Stimulated activated CD8-positive, alpha-beta memory T cell treated with anti-CD3 and anti-CD28 coated beads, Interleukin-7, amount 100 ng/mL, for 4 hours (primary cell): ENCODE measurements around the gene ZNF275.
"Not testable (repeated sequence)": the region's sequence is repeated elsewhere in the genome, so short reads cannot be mapped to it uniquely, and the experiment has no call there.

ENCODE experiments used
- DNase-seq, 2 donors: peaks; one replicate each; pipeline ENCODE4 v3.0.0-alpha.2; 2020; ENCODE audit warnings: low read depth in 2 of 2

Gene ZNF275

DNA sequence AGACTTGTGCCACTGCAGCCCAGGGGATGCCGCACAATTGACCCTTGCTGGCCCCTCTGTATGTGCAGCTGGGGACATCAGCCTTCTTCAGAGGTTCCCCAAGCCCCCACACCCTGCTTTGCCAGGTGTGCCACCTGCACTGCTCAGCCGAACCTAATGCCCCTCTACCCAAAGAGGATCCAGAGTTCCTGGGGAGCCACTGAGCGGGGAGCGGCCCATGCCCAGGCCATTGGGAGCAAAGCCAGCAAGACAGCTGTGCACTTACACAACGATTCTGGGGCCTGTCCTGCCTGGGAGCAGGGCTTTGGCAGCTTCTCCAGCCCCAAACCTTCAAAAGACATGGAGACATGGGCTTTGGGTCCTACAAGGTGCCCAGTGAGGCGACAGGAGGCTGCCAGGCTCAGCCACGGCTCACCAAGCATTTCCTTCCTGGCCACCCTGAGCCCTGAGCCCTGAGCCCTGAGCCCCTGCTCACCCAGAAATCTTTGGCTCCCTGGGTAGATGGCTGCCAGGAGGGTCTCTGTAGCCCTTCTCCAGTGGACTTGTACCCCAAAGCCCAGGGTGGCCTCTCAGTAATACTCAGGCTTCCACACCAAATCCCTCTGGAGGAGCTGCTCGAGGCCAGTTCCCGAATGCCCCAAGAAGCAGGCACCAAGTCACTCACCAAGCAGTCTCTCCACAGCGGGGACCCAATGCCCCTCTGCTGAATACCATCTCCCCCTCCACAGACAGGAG lies 54.2 kb downstream of the ZNF275 start:
- no peak for DNase-seq

- DNase-seq = no peak
These were observed 54.9 kb downstream of the ZNF275 start for GRCh38 chrX:153388722-153389459.

DNA sequence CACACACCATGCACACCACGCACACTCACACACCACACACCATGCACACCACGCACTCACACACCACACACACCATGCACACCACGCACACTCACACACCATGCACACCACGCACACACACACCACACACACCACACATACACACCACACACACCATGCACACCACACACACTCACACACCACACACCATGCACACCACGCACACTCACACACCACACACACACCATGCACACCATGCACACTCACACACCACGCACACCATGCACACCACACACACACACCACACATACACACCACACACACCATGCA lies 55.5 kb downstream of the ZNF275 start:
- not testable (repeated sequence) for DNase-seq

DNA sequence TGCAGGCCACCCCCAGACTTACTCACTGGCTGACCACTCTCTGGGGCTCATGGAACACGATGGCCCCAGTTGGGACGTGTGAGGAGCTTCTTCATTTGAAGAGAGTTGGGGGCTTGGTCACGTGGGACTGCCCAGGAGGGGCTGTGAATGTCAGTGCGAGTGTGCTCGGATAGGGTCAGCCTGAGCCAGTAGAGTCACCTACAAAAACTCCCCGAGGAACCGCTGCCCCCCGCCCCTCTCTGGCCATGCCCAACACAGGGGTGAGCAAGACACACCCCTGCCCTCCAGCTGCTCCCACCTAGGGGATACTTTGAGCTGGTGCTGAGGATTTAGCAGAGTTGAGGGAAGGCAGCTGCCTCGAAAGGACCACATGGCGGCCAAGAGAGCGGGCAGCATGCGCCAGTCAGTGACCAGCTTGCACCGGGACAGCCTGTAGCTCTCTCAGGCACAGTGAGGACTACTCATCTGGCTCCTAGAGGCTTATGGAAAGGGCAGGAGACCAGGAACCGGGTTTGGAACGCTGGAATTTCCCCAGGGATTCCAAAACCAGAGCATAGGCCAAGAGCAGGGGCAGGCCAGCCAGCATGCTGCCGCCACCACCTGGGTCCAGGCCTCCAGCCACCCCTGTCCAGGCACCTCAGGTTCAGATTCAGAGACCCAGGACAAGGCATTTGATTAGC lies 58.8 kb downstream of the ZNF275 start:
- no peak for DNase-seq

- DNase-seq = no peak
These were observed 60.7 kb downstream of the ZNF275 start for GRCh38 chrX:153394612-153395011.

DNA sequence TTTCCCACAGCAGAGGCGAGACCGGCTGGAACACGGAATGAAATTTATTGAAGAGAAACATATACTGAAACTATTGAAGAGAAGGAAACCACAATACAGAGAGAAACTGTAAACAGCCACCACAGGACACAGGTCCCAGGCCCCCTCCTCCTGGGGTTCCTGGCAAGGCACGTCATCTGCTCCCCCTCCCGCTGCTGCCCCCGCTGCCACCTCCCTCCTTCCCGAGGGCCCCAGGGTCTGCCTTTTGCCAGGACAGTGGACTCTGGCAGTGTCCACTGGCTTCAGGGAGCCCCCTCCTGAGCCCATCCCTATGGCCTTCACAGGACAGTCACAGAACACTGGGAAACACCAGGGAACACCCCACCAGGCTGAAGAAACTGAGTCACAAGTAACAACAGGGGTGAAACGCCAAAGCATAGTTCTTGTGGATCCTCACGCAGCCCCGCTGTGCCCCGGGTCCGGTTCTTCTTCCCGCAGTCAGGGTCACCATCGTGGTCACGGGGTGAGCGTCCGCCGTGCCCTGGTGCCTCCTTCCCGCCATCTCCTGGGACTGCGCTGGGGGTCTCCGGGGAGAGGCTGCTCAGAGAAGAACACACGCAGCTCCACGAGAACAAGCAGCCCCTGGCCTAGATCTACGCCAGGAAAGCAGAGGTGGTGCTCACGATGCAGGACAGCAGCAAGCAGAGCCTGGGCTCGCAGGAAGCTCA lies 61.8 kb downstream of the ZNF275 start:
- DNase-seq = no peak

GRCh38 chrX:153396320-153397195 lies 62.6 kb downstream of the ZNF275 start:
- DNase-seq = no peak

DNA sequence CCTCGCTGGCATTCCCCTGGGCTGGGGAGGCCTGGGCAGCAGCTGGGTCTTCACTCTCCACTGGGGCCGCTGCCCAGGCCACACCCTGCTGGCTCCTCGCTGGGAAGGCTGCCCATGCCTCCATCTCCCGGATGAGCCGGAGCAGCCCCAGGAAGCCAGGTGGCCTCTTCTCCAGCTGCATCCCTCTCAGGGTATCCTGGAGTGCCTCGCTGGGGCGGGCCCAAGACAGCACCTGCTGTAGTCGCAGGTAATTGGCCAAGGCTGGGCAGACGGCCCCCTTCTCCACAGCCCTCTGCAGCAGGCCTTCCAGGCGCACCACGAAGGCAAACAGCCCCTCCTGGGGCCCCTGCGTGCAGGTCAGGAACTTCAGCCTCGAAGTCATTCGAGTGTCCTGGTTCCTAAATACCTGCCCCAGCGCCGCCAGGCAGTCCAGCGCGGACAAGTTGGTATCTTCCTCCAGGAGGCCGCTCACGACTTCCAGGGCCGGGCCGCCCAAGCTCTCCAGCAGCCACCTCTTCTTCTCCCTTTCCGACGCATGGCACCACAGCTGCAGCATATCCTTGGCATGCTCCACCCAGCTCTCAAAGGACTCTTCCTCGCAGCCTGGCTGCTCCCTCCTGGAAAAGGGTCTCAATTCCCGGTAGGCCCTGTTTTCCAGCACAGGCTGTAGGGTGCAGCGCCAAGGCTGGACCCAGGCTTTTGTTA lies 63.5 kb downstream of the ZNF275 start:
- DNase-seq = no peak

- no peak for DNase-seq
These were observed 64.5 kb downstream of the ZNF275 start for GRCh38 chrX:153398275-153398960.

DNA sequence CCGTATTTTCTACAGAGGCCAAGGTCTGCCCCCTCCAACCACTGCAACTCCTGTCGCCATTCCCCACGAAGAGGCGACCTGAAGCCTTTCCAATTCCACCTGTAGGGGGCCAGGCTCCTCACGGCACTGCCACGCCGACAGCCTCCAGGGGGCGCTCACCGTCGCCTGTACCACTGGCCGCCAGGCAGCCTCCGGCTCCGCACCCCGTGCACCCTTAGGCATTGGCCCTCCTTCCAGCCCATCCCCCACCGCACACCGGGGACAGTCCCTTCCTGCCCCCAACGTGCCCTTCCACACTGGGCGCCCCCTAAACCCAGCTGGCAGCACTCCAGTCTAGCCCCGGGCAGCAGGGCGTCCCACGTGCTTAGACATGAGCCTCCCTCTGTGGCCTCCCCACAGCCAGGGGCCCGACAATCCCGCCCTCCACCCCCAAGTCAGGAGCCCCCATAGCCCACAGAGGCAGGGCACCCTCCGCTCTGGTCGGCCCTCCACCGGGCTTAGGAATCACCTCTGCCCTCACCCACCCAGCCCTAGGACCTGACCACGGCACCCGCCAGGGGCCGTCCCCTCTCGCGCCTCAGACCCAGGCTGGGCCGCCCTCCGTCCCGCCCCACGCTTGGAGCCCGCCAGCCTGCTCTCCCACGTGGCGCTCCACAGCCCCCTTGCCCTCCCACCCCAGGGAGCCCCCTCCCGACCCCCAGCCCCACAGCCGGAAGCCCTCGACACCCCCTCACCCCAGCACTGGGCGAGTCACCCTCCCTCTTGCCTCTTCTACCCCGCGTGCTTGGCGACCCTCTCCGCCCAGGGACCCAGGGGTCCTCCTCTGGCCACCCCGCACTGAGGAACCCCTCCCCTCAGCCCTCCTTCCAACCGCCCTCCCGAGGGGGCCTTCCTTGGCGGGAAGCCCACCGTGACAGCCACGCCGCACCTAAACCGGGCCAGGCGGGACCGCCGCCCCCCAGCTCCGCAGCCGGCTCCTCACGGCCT lies 66.5 kb downstream of the ZNF275 start:
- peak in 1 of 2 donors; percentile 17 for DNase-seq

- DNase-seq = no peak
These were observed 67.3 kb downstream of the ZNF275 start, which contains the start of gene PNMA6E for GRCh38 chrX:153401133-153401764. PNMA6E (minus strand) TSS chrX:153401350; CDS start chrX:153398849, 2,501 bp downstream.
